Measurements from ENCODE around the gene DYRK1A.

Gene DYRK1A

DNA sequence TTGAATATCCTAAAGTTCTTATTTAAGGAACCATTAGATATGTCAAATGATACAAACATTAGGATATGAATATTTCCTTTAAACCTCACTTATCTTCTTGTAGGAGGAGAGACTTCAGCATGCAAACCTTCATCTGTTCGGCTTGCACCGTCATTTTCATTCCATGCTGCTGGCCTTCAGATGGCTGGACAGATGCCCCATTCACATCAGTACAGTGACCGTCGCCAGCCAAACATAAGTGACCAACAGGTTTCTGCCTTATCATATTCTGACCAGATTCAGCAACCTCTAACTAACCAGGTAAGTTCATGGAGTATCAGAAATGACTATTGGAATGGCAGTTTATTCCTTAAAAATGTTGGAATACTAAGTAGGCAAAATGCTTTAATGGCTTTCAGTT is 106.0 kb downstream of the DYRK1A start:
- Histone ChIP-seq H3K36me3 (replicated peaks; ENCODE audit: insufficient read depth, low read length) (no peaks in the 10 kb centered on the region), H3K79me2 (ENCODE audit: low read length) (peaks cover 95% of the 10 kb centered on the region)

DNA sequence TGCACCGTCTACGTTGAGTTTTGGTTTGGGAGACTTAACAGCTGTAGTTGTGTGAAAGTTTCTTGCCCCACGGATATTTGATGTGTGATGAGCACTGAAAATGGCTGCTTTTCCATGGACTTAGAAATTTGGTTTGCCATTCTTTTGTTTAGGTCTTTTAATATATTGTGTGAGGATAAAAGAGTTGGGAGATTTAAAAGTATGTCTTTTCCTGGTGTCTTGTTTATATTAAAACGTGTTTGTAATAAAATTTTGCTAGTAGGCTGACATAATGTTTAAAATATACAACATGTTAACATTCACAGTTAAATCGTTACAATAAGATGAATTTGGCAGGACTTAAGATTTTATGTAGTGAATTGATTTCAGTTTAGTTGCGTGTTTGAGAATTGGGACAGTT is 106.9 kb downstream of the DYRK1A start:
- TF ChIP-seq EZH2phosphoT487 (IDR thresholded peaks at IDR 0.05; ENCODE audit: low read length) (no peak), EZH2 (optimal IDR thresholded peaks at IDR 0.05; ENCODE audit: low read depth, low read length) (no peak)
- TF ChIP-seq, protein P1, sequence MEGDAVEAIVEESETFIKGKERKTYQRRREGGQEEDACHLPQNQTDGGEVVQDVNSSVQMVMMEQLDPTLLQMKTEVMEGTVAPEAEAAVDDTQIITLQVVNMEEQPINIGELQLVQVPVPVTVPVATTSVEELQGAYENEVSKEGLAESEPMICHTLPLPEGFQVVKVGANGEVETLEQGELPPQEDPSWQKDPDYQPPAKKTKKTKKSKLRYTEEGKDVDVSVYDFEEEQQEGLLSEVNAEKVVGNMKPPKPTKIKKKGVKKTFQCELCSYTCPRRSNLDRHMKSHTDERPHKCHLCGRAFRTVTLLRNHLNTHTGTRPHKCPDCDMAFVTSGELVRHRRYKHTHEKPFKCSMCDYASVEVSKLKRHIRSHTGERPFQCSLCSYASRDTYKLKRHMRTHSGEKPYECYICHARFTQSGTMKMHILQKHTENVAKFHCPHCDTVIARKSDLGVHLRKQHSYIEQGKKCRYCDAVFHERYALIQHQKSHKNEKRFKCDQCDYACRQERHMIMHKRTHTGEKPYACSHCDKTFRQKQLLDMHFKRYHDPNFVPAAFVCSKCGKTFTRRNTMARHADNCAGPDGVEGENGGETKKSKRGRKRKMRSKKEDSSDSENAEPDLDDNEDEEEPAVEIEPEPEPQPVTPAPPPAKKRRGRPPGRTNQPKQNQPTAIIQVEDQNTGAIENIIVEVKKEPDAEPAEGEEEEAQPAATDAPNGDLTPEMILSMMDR (IDR thresholded peaks at IDR 0.05; ENCODE audit: low read length) = no peak
- Histone ChIP-seq H3K9me2 (replicated peaks; ENCODE audit: insufficient read depth, low read length) (no peaks in the 10 kb centered on the region), H3K4me3 (ENCODE audit: low read length) (no peak overlapping the region), H4K20me1 (ENCODE audit: insufficient read depth, low read length) (peaks cover 38% of the 10 kb centered on the region), H3K9me3 (replicated peaks; ENCODE audit: insufficient read depth, low read length) (no peaks in the 10 kb centered on the region), H2AFZ (ENCODE audit: low read length) (no peak overlapping the region), H3K9ac (ENCODE audit: low read length) (no peak overlapping the region), H3F3A (ENCODE audit: insufficient read depth, low read length) (no peaks in the 10 kb centered on the region), H3K79me2 (ENCODE audit: low read length) (peaks cover 92% of the 10 kb centered on the region), H3K27ac (ENCODE audit: low read length) (no peak overlapping the region), H3K36me3 (replicated peaks; ENCODE audit: insufficient read depth, low read length) (no peaks in the 10 kb centered on the region; the same call in 1 of the 2 replicates), H3K4me2 (ENCODE audit: low read depth, low read length) (no peak overlapping the region), H3K4me1 (ENCODE audit: low read length) (no peaks in the 10 kb centered on the region), H3K27me3 (replicated peaks; ENCODE audit: insufficient read depth, low read length) (no peaks in the 10 kb centered on the region)
- no peak for DNase-seq

More for the DNA sequence above, 106.0 kb downstream of the DYRK1A start:
- Histone ChIP-seq H4K20me1 (ENCODE audit: insufficient read depth, low read length) (peaks cover 37% of the 10 kb centered on the region), H3K4me3 (ENCODE audit: low read length) (no peak overlapping the region), H3K9me3 (replicated peaks; ENCODE audit: insufficient read depth, low read length) (no peaks in the 10 kb centered on the region), H3K27me3 (replicated peaks; ENCODE audit: insufficient read depth, low read length) (no peaks in the 10 kb centered on the region), H3F3A (ENCODE audit: insufficient read depth, low read length) (no peaks in the 10 kb centered on the region), H3K27ac (ENCODE audit: low read length) (no peak overlapping the region), H2AFZ (ENCODE audit: low read length) (no peak overlapping the region), H3K4me1 (ENCODE audit: low read length) (no peaks in the 10 kb centered on the region), H3K9ac (ENCODE audit: low read length) (no peak overlapping the region), H3K9me2 (replicated peaks; ENCODE audit: insufficient read depth, low read length) (no peaks in the 10 kb centered on the region), H3K4me2 (ENCODE audit: low read depth, low read length) (no peak overlapping the region)
- TF ChIP-seq EZH2 (optimal IDR thresholded peaks at IDR 0.05; ENCODE audit: low read depth, low read length) (no peak), EZH2phosphoT487 (IDR thresholded peaks at IDR 0.05; ENCODE audit: low read length) (no peak)
- TF ChIP-seq, protein P1 (IDR thresholded peaks at IDR 0.05; ENCODE audit: low read length) = no peak
- no peak for DNase-seq

DNA sequence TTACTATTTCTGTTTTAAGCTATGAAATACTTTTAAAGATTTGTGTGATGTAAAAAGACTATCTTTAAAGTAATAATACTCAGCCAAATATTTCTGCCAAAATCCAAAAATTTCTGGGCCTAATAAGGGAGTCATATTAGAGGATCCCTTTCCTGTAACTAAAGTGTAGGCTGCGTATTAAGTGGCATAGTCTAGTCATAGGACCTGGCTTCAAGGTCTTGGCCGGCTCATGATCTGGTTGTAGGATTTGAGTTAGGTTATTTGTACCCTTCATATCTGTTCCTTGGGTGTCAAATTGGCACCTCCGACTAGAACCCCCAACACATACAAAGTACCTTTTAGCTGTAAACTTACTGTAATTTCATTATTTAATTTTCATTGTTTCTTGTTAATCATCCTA is 107.8 kb downstream of the DYRK1A start:
- Histone ChIP-seq H2AFZ (ENCODE audit: low read length) (no peak overlapping the region), H3K9ac (ENCODE audit: low read length) (no peak overlapping the region), H3K79me2 (ENCODE audit: low read length) (peaks cover 92% of the 10 kb centered on the region), H3K4me3 (ENCODE audit: low read length) (no peak overlapping the region), H3K27me3 (replicated peaks; ENCODE audit: insufficient read depth, low read length) (no peaks in the 10 kb centered on the region), H4K20me1 (ENCODE audit: insufficient read depth, low read length) (peaks cover 38% of the 10 kb centered on the region), H3K36me3 (replicated peaks; ENCODE audit: insufficient read depth, low read length) (no peaks in the 10 kb centered on the region; the same call in 1 of the 2 replicates), H3K27ac (ENCODE audit: low read length) (no peak overlapping the region), H3F3A (ENCODE audit: insufficient read depth, low read length) (no peaks in the 10 kb centered on the region), H3K4me1 (ENCODE audit: low read length) (no peaks in the 10 kb centered on the region), H3K9me2 (replicated peaks; ENCODE audit: insufficient read depth, low read length) (no peaks in the 10 kb centered on the region), H3K9me3 (replicated peaks; ENCODE audit: insufficient read depth, low read length) (no peaks in the 10 kb centered on the region), H3K4me2 (ENCODE audit: low read depth, low read length) (no peak overlapping the region)
- no peak for DNase-seq
- TF ChIP-seq, protein P1 (IDR thresholded peaks at IDR 0.05; ENCODE audit: low read length) = no peak
- TF ChIP-seq EZH2 (optimal IDR thresholded peaks at IDR 0.05; ENCODE audit: low read depth, low read length) (no peak), EZH2phosphoT487 (IDR thresholded peaks at IDR 0.05; ENCODE audit: low read length) (no peak)

All from MM.1S (cell line).